Activated CD4-positive, alpha-beta T cell treated with anti-CD3 and anti-CD28 coated beads, Interleukin-2, amount 50 U/mL, for 4 hours (primary cell): ENCODE measurements around the gene NQO2.
A peak's percentile ranks its signal among the peaks of the same experiment; 100 is the strongest.
"Not testable (repeated sequence)": the region's sequence is repeated elsewhere in the genome, so short reads cannot be mapped to it uniquely, and the experiment has no call there.

Experiments used
- DNase-seq, 2 experiments: peaks; one replicate each; pipeline ENCODE4 v3.0.0-alpha.2; 2020

The NQO2 gene

DNA sequence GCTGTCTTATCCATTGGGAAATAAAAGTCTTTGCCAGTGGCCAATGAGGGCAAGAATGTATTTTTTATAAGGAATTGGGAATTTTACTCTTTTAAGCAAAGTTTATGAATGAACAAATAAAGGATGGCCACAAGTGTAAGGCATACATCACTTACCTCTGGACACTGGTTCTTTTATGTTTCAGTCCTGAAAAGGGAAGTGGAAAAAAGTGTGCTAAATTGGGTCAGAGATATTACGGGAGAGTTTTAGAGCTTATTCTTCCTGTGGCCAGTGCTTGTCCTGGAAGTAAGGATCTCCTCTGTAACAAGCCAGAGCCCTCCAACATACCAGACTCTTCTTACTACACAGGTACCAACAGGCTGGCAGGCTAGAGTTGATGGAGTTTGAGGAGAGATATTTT lies 46.1 kb downstream of the NQO2 start:
- DNase-seq, result no peak

DNA sequence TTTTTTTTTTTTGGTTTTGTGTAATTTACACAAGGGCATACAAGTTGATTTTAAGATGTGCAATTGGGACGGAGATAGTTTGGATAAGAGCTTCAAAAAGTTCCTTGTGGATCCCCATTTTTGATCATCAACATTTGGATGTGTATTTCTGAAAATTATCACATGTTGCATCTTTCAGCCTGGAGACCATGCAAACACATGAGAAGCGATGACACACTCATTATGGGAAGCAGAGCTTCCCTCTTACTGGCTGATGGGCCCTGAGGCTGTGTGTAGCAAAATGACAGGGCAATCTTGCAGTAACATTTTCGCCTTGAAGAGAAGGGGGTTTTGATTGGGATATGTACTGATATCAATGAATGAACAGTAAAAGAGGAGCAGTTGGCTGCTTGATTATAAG lies 46.6 kb downstream of the NQO2 start:
- no peak for DNase-seq

DNA sequence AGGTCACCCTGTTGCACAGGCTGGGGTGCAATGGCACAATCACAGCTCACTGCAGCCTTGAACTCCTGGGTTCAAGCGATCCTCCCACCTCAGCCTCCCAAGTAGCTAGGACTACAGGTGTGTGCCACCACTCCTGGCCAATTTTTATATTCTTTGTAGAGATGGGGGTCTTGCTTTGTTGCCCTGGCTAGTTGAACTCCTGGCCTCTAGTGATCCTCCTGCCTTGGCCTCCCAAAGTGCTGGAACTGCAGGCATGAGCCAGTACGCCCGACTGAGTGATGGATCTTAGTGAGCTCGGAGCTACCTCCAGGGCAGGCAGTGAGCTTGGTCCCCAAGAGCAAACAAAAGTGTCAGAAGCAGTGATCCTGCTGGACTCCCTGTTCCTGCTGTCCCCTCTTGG lies 48.3 kb downstream of the NQO2 start:
- DNase-seq, result not testable (repeated sequence)

DNA sequence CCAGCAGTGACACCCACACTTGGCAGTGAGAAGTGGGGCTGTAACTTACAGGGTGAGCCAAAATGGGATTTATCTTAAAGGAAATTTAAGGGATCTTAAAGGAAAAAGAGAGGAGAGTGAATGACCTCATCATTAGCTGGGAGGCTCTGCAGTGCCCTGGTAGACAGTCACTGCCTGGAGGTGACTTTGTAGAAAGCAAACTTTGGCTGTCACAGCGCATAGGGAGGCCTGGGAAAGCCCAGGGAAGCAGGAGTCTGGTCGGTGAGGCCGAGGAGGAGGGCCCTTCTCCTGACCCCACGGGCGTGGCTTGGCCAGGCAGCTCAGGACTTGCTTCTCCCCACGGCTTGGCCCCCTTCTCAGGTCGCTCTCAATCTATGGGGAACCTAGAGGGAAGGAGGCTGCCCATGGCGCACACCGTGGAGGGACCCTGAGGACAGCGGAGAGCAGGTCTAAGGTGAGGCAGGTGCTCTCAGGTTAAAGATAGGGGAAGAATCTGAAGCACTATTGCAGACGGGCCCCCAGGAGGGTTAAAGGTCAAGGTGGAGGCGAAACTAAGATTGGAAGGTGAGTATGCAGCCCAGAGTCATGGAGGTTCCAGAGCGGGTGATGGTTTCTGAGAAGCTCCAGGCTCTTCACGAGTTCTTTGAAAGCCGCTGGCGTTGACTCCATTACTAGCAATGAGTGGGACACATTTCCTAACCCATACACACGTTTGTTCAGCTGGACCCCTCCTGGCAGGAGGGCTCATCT lies 53.0 kb downstream of the NQO2 start:
- no peak for DNase-seq

DNA sequence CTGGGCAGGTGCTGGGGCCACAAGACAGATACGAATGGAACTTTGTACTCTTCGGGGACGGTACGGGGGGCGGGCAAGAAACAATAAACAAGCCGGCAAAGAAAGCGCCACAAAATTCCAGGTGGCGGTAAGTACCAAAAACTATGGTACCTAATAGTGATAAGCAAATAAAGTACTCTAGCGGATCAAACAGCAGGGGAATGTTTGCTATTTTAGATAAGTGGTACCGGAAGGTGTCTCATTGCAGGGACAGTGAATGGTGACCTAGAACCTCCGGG lies 53.5 kb downstream of the NQO2 start:
- no peak for DNase-seq

DNA sequence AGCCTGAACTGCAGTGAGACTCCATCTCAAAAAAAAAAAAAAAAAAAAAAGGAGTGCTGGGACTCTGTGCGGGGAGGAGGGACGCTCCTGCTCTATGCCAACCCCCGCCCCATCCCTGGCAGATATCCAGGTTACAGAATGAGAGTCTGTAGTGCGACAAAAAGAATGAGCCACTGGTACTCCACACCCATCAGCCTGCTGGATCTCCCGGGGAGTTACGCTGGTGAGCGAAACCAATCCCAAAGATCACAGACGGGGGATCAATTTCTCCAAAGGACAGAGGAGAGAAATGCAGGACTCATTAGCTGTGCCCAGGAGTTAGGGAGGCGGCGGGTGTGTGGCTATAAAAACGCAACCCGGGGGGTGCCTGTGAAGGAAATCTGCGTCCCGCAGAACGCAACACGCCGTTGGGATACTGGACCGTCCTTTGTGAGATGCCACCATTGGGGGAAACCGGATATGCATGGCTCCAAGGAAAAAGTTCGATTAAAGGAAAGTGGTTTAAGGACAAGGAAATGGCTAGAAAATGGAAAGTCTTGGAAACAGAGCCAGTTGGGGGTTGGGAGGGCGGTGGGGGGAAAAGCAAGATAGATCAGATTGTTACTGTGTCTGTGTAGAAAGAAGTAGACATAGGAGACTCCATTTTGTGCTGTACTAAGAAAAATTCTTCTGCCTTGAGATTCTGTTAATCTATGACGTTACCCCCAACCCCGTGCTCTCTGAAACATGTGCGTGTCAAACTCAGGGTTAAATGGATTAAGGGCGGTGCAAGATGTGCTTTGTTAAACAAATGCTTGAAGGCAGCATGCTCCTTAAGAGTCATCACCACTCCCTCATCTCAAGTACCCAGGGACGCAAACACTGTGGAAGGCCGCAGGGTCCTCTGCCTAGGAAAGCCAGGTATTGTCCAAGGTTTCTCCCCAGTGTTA lies 54.8 kb downstream of the NQO2 start:
- DNase-seq, result not testable (repeated sequence)

DNA sequence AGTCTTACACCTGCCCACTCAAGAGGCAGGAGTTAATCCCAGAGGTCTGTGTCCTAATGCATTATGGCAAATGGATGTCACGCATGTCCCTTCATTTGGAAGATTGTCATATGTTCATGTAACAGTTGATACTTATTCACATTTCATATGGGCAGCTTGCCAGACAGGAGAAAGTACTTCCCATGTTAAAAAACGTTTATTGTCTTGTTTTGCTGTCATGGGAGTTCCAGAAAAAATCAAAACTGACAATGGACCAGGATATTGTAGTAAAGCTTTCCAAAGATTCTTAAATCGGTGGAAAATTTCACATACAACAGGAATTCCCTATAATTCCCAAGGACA lies 55.4 kb downstream of the NQO2 start:
- DNase-seq, result not testable (repeated sequence)

DNA sequence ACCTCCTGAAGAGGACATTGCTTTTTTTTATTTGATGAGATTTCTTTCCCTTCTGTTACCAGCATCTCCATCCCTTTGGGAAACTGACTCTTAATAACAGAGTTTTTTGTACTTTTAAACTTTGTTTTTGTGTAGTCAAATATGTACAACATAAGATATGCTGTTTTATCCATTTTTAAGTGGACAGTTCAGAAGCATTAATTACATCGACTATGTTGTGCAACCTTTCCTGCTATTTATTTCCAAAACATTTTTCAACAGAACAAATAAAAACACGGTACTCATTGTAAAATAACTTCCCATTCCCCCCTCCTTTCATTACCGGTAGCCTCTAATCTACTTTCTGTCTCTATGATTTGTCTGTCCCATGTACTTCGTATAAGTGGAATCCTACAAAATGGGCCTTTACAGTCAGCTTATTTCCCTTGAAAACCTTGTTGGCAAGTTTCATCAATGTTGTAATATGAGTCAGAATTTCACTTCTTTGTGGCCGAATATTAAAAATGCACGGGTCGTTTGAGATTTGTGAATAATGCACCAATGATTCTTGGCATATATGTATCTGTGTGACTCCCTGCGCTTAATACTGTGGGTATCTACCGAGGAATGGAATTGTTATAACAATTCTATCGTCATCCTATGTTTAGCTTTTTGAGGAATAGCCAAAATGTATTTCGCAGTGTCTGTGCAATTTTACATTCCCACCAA lies 57.5 kb downstream of the NQO2 start:
- DNase-seq, result no peak

DNA sequence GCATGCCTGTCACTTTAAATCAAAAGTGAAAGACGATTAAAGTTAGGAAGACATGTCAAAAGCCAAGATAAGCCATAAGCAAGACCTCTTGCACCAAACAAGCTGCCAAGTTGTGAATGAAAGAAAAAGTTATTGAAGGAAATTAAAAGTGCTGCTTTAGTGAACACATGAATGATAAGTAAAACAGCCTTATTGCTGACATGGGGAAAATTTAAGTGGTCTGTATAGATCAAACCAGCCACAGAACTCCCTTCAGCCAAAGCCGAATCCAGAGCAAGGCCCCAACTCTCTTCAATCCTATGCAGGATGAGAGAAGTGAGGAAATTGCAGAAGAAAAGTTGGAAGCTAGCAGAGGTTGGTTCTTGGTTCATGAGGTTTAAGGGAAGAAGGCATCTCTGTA lies 59.3 kb downstream of the NQO2 start:
- DNase-seq, result no peak

DNA sequence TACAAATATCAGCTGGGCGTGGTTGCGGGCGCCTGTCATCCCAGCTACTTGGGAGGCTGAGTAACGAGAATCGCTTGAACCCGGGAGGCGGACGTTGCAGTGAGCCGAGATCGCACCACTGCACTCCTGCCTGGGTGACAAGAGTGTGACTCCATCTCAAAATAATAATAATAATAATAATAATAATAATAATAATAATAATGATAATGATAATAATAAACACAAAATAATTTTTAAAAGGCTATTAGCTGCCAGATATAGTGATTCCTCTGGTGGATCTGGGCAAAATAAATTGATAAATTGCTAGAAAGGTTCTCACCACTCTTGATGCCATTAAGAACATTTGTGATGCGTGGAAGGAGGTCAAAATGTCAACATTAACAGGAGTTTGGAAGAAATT lies 60.4 kb downstream of the NQO2 start:
- DNase-seq, result not testable (repeated sequence)

DNA sequence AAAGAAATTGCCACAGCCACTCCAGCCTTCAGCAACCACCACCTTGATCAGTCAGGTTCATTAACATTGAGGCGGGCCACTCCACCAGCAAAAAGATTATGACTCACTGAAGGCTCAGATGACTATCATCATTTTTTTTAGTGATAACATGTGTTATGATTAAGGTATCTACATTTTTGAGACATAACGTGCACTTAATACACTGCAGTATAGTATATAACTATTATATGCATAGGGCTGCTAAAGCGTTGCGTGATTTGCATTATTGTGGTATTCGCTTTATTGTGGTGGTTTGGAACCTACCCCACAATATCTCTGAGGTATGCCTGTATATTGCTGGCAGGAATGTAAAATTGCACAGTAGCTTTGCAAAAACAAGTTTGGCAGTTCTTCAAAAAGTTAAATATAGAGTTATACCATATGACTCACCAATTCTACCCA lies 61.8 kb downstream of the NQO2 start:
- no peak for DNase-seq

DNA sequence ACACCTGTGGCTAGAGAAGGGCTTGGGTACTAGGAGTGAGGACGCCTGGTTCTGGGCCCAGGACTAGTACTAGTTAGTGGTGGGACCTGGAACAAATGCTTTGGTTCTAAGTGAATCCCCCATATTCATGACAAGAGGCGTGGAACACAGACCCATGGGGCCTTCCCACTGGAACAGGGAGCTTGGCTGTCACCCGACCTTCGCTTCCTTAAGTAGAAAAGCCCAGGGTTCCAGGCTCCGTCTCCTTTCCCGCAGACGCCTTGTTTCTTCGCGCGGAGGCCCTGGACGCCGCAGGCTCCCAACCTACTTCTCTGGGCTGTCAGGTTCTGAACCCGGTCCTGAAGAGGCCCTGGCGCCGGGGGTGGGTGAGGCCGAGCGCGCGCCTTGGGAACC lies 63.6 kb downstream of the NQO2 start:
- not testable (repeated sequence) for DNase-seq

DNA sequence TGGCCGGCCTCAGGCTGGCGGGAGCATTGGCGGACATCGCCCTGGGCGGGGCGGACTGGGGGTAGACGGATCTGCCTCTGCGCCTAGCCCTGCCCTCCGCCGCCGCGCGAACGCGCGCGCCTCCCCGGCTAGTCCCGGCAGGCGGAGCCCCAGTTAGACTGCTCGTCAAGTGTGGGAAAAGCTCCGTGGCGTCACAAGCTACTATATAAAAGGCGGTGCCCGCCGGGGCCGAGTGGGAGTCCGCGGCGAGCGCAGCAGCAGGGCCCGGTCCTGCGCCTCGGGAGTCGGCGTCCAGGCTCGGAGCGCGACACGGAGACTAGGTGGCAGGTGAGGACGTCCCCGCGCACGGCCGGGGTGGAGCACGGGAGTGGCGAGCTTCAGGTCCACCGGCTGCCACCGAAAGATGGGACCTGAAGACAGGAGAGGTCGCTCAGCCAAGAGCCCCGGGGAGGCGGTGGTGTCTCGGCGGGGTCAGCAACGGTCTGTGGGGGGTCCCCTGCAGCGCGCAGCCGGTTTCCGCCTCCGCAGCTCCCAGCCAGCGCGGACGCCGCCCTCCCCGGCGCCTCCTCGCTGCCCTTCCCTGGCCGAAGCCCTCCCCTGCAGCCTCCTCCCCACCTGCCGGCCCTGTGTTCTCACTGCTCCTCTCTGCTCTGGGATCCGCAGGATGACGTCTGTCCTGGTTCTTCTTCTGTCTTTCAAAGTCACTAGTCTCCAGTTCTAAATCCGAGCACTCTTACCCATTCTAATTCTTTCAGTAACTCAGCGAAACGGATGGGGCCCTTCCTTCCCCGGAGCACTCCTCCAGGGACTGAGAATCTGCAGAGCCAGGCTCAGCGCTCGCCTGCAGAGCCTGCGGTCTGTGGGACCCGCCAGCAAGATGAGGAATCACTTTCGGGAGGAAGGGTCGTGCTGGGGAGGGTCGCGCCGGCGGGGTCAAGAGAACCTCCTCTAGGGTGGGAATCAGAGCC lies 64.3 kb downstream of the NQO2 start:
- peak; percentile 90 for DNase-seq

DNA sequence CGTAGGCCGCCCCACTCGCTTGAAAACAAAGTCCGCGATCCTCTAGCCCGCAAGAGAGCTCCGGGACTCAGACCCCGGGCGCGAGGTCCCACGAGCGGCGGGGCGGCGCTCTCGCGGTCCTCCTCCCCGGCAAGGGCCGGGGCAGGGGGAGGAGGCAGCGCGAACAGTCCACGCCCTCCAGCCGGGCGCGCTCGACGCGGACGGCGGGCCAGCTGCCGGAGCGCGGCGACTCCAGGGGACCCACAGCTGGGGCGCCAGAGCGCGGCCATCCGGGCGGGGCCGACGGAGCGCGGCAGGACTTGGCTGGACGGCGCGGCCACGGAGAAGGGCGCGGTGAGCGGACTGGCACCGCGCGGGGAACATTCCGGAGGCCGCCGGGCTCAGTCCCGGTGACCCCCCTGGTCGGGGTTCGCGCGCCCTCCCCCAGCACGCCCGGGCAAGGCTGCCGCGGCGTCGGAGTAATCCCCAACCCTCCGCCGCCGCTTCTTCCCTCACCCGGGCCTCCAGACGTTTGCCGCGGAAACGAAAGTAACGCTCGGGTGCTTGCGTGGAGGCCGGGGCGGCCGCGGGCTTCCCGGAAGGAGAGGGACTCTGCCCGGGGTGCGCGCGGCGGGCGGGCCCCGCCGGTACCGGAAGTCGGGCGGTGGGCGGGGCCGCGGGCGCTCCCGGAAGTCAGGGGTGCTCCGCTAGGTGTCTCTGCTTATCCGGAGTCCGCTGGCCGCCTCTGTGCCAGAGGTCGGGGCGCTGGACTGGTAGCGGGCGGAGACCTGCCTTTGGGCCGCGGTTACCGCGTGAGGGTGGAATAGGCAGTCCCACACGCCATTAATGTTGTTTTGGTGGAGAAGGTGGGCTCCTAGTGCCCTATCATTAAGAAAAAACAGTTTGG lies 68.9 kb downstream of the NQO2 start, which contains the start of gene RIPK1:
Gene RIPK1, plus strand, starts transcription at position 166 of the 886 bp plus-strand sequence. CDS start 8,330 bp downstream, outside the sequence.
- peak; percentile 89 to 91 for DNase-seq
